ENCODE measurements around the gene ABCB4.
A peak's percentile ranks its signal among the peaks of the same experiment; 100 is the strongest.

Gene ABCB4

DNA sequence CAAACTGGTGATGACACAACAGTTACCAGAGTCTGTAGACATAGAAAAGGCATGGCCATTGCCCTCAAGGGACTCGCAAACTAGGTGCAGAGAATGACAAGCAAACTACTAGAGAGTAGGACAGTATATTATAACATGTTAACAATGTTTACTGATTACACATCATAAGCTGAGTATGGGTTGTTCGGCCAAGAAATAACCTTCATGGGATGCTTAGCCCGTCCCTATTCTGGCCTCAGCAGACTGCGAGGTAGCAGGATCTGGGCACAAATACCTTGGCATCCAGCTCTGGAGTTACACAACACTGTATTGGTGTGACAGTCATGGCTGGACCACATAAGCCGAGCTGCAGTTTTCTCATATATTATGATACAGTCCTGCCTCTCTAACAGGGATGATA lies 51.4 kb downstream of the ABCB4 start:
- DNase-seq (ENCODE audit: low read depth), result no peak

DNA sequence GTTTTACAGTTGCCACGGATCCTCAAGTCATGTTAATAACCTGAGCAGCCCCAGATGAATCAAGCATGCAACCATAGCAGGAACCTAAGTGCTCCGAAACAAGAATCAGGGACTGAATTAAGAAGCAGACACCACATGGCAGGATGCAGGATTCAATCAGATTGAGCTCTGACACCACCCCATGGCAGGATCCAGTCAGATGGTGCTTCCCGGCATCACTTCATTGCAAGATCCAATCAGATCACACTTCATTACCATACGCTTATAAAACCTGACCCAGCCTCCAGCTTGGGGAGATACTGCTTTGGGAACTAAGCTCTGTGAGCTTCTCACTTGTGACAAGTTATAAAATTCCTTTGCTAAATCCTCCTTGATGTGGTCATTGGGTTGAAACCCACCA lies 55.3 kb downstream of the ABCB4 start:
- DNase-seq (ENCODE audit: low read depth), result no peak

DNA sequence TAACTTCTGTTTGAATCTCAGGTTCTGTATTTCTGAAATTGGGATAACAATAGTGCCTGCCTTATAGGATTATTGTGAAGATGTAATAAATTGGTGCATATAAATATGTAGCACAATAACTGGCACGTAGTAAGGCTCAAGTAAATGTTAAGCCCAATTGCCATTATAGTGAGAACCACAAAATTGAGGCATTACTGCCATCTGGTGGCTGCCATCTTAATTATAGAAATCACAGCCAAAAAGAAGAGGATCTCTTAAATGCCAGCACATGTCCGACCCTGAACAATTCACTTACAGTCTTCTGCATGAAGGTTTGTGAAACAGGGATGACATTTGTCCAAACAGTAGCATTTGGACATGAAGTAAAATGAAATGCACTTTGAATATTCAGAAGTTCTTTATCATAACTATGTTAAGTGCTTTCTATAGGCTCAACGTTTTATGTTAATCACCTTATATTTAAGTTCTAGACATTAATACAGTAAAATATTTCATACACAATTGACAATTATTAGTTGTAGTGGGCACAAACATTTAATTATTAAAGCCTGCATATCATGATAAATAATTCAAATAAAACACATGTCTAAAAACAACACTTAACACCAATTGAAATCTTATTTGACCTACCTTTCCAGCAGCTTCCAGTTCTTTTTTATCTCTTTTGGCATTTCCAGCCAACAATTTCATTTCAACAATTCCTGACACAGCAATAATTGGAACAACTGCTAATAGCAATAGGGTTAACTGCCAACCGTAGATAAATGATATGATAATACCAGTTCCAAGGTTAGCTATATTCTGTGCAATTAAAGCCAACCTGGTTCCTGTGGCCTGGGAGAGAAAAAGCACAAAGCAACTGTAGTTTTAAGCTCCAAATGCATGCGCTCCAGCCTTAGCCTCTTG lies 58.5 kb downstream of the ABCB4 start:
- DNase-seq (ENCODE audit: low read depth), result no peak

DNA sequence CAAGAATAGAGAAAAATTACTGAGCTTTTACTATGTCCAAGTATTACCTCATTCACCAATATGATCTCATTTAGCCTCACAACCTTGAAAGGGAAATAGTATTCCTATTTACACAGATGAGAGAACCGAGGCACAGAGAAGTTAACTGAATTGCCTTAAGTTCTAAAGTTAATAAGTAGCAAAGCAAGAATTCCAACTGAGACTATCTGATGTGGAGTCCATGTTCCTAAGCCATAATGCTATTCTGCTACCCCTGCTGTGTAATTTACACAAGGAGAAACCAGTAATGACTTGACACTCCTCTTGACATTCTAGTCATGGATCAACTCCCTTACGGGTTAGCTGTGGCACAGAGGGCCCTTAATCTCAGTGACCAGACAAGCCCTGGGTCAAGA lies 60.7 kb downstream of the ABCB4 start:
- DNase-seq (ENCODE audit: low read depth), result no peak

DNA sequence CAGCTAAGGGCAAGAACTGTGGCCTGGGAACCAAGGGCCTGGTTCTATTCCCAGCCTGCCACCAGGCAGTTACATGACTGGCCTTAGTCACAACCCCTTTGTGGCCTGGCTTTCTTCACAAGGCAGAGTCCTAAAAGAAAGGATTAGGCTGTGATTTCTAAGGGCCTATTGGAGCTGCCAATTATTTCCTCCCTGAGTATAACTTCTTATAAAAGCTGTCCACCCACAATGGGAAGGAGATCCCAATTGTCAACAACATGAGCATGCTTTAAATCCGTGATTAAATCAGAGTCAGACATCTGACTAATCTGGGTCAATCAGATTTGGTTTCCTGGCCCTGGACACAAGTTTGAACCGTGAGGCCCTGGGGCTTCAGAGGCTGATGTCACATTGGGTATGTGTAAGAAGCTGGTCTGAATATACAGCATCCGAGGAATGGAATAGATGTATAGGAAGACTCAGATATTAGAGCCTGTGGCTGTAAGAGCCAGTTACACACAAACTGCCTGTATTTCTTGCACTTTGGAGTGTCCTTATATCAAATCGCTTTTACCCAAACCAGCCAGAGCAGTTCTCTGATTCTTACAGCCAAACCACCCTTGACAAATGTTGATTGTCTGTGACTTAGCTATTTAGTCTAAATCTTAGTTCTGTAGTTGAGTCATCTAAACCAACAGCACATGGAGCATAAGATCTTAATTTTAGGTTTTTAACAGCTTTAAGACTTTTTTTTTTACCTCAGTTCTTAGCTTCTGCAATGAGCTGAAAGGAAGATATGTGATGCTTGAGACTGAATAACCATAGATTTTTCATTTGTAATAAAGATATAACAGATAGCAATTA lies 61.3 kb downstream of the ABCB4 start:
- no peak for DNase-seq (ENCODE audit: low read depth)

DNA sequence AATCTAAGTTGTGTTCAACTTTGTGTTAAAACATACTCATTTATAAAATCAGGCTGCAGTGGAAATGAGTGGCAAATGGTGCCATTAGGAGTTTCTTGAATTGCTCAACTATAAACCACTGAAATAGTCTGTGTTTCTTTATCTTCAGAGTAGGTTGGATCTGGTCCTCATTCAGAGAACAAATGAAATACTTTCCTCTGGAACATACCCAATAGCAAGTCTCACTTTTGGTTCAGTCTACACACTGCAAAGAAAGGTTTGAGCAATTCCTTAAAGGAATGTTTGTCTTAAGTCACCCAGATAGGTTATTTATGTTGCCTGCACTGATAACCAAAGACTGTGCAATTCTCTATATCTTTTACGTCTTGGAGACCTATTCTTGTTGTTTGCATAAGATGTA lies 62.5 kb downstream of the ABCB4 start:
- no peak for DNase-seq (ENCODE audit: low read depth)

DNA sequence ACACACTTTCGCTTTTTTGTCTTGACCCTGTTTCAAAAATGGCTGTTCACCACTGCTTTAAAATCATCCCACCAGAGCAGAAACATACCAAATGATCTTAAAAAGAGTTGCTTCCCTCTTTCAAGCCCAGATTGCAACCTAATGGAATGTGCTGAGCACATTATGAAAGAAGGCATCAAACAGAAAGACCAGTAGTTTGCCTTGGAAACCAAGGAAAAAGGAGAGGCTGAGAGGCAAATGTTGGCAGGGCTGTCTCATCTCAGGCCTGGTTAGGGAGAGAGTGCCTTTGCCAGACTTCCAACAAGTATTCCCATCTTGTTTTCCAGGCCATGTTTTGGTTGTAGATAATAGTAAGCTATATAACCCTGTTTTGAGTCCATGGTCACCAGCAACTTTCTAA lies 64.3 kb downstream of the ABCB4 start:
- no peak for DNase-seq (ENCODE audit: low read depth)

DNA sequence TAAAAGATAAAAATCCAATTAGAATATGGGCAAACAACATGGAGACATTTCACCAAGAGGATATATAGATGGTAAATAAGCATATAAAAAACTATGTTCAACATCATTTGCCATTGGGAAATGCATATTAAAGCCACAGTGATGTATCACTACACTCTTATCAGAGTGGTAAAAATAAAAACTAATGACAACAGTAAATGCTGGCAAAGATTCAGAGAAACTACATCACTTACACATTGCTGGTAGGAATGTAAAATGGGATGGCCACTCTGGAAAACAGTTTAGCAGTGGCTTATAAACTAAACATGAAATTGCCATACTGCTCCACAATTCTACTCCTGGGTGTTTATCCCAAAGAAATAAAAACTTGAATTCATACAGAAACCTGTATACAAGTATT lies 70.8 kb downstream of the ABCB4 start:
- no peak for DNase-seq (ENCODE audit: low read depth)

DNA sequence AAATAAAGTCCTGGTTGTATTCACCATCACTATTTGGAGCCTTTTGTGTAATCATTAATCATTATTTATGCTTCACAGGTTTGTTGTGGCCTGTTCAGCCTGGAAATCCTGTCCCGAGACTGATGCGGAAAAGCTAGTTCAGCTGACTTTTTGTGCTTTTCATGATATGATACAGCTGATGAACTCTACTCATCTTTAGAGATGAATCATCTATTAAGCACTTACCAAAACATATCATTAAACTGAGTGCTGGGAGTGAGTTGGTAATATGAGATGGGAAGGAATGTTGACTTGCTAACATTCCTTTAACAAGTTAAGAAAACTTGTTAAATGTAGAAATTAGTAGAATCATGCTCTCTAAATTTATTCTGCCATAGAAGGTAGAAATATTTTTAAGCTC lies 77.0 kb downstream of the ABCB4 start:
- DNase-seq (ENCODE audit: low read depth), result no peak

DNA sequence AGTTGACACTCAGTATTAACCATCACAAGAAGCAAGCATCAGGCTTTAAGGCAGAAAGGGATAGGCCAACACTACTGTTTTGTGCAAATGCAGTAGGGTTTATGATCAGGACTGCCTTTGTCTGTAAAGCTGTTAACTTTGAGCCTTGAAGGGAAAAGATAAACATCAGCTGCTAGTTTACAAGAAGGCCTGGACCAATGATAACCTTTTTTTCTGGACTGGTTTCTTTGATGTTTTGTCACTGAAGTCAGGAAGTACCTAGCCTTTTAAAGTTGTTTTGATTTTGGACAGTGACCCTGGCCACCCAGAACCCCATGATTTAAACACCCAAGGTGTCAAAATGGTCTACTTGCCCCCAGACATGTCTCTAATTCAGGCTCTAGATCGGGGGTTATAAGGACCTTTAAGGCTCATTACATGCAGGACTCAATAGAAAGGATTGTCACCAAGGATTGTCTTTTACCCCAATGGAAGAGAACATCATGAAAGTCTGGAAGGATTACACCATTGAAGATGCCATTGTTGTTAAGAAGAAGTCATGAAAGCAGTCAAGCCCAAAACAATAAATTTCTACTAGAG lies 79.9 kb downstream of the ABCB4 start:
- no peak for DNase-seq (ENCODE audit: low read depth)

DNA sequence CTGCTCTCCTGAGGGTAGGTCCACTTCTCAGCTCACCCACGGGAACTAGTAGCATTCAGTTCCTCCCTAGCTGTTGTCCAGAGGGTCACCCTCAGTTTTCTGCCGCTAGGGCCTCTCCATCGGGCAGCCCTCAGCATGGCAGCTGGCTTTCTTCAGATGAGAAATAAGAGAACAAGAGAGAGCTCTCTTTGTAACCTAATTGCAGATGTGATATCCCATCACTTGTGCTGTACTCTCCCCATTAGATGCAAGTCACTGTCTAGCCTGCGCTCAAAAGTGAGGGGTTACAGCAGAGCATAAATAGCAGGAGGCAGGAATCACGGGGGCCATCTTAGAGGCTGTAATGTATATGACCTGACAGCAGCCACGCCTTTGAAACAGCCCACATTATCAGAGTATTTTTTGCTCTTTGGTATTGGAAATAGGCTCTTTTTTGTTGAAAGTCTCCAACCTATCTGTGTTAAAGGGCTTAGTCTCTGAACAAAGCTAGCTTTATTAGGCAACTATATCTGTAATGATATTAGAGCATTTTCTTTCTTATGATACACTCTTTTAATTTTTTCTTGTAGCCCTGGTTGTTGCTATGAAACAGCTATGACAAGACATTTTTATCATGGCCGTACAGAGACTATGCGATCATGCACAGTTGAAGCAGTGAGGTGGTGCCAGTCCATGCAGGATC lies 84.3 kb downstream of the ABCB4 start:
- no peak for DNase-seq (ENCODE audit: low read depth)

DNA sequence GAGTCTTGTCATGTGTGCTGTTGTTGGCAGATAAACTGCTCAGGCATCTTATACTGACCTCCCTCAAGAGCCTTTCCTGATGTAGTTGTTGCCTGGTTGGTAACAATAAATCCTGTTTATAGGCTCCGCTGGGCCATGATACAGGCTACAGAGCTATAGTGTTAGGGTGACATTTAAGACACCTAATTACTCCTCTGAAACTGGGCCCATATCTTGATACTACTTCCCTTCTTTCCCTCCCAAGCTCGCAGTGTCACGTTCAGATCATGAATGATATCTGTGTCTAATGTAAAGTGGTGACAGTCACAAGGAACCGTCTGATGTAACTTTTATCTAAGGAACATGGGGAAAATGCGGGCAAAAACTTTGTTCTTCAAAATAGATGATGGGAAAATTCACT lies 94.6 kb downstream of the ABCB4 start:
- DNase-seq (ENCODE audit: low read depth), result no peak

DNA sequence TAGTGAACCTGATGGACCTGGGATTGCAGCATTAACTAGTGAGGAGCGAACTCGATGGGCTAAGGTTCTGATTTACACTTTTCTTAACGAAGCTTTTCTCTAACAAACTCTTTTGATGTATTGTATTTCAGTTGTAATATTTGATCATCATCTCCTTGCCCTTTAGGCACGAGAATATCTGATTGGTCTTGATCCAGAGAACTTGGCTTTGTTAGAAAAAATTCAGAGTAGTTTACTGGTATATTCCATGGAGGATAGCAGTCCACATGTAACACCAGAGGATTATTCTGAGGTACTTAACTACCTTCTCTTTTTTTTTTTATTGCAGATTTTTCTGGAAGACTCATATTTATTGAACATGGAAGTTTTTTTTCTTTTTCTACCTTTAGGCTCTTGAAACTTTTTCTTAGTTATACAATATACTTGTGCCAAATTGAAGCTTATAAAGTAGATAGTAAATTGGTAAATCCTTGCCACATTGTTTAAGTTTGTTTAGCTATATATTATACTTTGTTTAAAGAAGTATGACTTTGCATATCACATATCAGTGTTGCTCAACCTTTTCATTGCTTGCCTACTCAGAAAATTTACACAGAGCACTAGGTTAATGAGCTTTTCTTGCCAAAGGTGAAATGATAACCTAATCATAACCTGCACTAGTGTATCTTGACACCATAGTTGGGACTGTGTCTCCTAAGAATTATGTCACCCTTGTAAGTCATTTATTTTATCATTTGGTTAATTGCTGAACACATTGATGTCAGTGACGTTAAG lies 99.6 kb downstream of the ABCB4 start:
- DNase-seq (ENCODE audit: low read depth), result no peak

DNA sequence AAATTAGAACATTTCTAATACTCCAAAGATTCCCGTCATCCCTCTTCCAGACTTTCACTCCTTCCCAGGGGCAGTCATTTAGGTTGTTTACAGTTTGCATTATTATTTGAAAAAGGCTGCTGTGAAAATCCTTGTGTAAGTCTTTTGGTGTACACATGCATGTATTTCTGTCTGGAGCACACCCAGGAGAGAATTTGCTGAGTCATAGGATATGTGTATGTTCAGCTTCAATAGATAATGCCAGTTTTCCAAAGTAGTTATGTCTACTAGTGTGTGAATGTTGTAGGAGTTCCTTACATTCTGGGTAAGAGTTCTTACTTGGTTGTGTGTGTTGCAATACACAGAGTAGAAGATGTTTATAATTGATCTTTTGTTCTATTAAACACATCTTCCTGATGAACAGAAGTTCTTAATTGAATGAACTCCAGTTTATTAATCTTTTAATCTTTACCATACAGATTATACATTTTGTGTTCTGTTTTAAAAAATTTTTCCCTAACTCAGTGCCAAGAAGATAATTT lies 104.8 kb downstream of the ABCB4 start:
- no peak for DNase-seq (ENCODE audit: low read depth)

DNA sequence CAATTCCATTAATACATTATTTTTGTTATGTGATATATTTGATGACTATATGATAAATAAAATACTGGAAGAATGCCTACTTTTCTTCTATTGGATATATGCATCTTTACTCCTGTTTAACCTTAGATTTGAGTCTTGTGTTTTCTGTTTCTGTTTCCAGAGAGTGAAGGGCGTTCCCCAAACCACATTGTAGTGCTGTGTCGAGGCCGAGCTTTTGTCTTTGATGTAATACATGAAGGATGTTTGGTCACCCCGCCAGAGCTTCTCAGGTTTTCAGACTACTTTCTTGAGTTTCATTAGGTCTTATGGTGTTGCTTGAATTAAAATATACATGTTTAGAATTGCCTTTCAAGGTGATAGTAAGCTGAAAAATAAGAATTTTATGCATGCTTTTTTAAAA lies 106.3 kb downstream of the ABCB4 start:
- DNase-seq (ENCODE audit: low read depth), result no peak

DNA sequence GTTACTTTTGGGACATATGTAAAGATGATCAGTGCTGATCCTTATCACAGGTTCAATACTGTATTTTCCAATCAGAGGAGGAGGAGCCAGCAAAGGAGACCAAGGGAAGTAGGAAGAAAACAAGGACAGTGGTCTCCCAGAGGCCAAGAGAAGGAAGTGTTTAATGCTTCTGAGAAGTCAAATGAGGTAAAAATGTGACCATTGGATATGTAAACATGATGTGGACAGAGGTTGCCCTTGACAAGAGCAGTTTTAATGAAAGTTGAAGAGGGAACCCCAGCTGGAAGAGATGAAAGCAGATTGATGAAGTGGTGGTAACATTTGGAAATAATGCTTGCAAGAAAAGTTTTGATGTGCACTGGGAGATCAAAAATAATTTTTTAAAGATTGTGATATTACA lies 111.2 kb downstream of the ABCB4 start:
- DNase-seq (ENCODE audit: low read depth), result no peak

DNA sequence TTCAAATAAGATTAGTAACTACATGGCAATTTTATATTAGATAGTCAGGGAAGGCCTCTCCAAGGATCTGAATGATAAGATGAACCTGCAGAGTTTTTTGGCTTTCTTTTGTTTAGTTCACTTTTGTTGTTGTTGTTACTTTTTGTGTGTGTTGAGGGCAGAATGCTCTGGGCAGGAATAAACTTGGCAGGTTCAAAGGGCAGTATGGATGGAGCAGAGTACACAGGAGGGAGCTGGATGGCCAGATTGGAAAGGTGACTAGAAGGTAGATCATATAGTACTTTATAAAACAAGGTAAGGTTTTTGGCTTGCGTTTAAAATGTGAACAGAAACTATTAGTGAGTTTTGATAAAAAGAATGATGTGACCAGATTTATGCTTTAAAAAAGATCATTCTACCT lies 112.1 kb downstream of the ABCB4 start:
- no peak for DNase-seq (ENCODE audit: low read depth)

DNA sequence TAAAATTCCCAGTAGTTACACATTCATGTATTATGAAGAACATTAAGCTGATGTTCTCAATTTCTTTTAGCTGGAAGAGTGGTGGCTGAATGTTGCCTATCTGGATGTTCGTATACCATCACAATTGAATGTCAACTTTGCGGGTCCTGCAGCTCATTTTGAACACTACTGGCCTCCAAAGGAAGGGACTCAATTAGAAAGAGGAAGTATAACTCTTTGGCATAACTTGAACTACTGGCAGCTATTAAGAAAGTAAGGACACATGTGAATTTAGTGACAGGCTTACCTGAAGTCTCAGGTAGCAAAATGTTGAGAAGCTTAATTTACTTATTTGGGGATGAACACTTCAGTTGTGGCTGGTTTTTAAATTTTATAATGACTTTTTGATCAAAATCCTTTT lies 114.2 kb downstream of the ABCB4 start:
- DNase-seq (ENCODE audit: low read depth), result no peak

DNA sequence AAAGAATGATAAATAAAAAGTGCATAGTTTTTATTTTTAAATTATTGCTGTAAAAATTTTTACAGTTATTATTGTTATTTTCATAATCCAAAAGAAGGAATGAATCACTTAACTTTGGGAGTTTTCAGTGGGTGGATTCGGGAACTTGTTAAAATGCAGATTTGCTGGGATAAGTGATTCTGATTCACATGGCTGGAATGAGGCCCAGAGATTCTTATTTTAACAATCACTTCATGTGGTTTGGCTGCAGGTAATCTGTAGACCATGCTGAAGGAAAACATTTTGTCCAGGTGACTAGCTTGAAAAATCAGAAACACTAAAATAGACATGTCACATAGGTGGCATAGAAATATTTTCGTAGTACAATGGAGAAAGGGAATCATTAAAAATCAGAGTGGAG lies 116.1 kb downstream of the ABCB4 start:
- peak; percentile 34 for DNase-seq (ENCODE audit: low read depth)

DNA sequence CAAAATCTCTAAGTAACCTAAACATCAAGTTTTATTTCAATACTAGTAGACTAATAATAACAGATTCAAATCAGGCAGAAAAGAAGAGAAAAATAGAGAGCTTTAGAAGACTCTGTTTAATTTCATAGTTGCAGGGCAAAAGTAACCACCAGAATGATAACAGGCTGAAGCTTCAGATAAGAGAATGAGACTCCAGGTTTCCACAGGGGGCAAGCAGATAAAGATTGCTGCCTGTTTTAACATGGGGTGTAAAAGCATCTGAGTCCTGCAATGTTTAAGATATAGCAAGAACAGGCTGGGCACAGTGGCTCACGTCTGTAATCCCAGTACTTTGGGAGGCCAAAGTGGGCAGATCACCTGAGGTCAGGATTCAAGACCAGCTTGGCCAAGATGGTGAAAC lies 119.0 kb downstream of the ABCB4 start:
- DNase-seq (ENCODE audit: low read depth), result no peak

DNA sequence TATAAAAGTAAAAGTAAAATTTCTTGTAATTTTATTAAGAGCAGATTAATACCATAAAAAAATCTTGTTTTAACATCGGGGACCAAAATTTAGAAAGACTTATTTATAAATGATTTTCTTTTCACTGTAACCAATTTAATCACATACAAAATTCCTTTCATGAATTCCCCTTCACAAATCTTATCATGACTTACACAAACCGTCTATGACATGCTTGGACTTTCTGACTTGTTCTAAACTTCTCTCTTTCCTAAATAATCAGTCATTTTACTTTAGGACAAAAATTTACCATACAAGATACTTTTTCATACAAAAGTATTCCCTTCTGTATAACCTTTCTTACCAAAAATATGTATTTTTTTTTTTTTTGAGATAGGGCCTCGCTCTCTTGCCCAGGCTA lies 120.7 kb downstream of the ABCB4 start:
- no peak for DNase-seq (ENCODE audit: low read depth)
